GM12872 (cell line): ENCODE data around the gene HOXD1.

Experiments
- TF ChIP-seq, protein P1 (sequence below): IDR thresholded peaks from 3 replicates; pipeline ENCODE4 v1.5.1; 2011; ENCODE audit warnings: low read depth, mild to moderate bottlenecking, low read length, moderate library complexity; ENCODE audit not compliant: insufficient read depth

Gene HOXD1

DNA sequence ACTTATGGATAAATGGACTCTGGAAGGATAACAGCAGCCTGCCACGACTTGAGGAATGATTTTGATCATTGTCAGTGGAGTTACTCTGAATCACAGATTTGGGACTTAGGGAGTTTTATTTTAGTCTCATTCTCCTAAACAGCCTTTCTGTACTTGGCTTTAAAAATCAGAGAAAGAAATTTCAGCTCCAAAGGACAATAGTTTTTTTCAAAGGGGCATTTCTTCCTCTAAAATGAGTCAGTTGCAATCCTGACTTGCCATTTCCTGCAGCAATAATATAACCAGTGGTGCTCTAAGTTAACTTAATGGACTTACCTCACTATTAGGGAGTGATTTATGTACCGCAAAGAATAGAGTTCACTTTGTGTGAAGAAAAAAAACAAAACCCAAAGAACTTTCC lies 45.7 kb downstream of the HOXD1 start:
- TF ChIP-seq, protein P1, sequence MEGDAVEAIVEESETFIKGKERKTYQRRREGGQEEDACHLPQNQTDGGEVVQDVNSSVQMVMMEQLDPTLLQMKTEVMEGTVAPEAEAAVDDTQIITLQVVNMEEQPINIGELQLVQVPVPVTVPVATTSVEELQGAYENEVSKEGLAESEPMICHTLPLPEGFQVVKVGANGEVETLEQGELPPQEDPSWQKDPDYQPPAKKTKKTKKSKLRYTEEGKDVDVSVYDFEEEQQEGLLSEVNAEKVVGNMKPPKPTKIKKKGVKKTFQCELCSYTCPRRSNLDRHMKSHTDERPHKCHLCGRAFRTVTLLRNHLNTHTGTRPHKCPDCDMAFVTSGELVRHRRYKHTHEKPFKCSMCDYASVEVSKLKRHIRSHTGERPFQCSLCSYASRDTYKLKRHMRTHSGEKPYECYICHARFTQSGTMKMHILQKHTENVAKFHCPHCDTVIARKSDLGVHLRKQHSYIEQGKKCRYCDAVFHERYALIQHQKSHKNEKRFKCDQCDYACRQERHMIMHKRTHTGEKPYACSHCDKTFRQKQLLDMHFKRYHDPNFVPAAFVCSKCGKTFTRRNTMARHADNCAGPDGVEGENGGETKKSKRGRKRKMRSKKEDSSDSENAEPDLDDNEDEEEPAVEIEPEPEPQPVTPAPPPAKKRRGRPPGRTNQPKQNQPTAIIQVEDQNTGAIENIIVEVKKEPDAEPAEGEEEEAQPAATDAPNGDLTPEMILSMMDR: no peak

DNA sequence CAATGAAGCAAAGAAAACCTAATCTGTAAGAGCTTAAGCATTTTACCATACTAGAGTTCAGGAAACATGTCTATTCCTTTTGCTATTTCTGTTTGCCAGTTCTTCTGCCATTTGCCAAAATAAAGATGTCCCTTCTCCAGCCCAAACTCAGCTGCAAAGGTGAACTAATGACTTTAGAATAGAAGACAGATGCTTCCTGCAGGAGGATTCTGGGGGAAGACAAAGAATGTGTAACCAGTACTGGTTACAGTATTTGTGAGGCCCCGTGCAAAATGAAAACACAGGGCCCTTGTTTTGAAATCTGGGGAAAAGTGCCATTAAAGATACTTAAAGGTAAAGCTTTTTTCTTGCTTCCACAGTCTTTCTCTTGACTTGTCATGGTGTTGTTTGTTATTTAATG lies 46.5 kb downstream of the HOXD1 start:
- TF ChIP-seq, protein P1: no peak

DNA sequence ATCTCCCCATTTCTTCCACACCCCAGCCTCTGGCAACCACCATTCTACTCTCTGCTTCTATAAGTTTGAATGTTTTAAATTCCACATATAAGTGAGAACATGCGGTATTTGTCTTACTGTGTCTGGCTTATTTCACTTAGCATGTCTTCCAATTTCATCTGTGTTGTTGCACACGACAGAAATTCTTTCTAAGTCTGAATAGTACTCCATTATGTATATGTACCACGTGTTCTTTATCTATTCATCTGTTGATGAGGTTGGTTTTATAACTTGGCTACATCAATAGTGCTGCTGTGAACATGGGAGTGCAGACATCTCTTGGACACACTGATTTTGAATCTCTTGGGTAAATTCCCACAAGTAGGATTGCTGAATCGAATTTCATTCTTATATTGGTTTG lies 49.0 kb downstream of the HOXD1 start:
- TF ChIP-seq, protein P1: no peak

DNA sequence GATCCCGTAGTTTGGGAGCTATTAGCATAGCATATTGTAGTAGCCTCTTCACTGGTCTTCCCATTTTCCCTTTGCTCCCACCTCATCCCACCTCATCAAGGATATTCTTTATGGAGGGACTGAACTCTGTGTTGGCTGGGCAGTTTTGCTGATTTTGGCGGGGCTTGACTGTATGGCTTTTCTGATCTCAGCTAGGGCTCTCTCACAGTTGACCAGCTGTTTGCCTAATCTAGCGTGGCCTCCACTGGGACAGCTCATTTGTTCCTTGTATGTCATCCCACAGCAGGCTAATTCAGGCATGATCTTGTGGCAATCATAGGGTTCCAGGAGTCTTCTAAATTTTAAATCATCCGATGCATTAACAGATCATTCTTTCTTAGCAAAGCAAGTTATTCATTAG lies 50.6 kb downstream of the HOXD1 start:
- TF ChIP-seq, protein P1: no peak

DNA sequence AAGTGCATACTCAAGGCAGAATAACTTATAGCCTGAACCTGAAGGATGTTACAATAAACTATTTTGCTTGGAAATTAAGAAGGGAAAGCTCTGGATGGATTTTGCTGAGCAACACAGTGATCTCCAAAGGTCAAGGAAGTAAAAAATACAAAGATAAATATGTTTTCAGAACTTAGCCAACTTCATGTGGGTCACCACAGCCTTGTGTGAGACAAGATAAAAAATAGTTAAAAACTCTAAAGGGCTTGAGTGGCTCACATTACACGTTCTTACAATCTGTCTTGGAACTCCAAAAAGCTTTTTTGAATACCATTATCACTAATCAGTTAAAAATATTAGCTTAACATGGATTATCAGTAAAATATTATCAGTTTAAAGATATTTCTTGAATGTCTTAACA lies 51.8 kb downstream of the HOXD1 start:
- TF ChIP-seq, protein P1: no peak
